Subcutaneous abdominal adipose tissue (tissue), 5 donors: ENCODE data around the gene OGDHL.

Experiments used
- H3K27ac ChIP-seq: one replicate; pipeline ENCODE4 v1.7.0; 2013; ENCODE audit warnings: low read depth, mild to moderate bottlenecking, inconsistent platforms, low read length, moderate library complexity
- H3K27me3 ChIP-seq, 5 donors: one replicate each; pipeline ENCODE4 v1.7.0; 2013; ENCODE audit warnings: low read length in 5 of 5, inconsistent platforms in 1 of 5; ENCODE audit not compliant: control insufficient read depth in 5 of 5, insufficient read depth in 4 of 5
- H3K36me3 ChIP-seq, 5 donors: one replicate each; pipeline ENCODE4 v1.7.0; 2013; ENCODE audit warnings: low read length in 5 of 5; ENCODE audit not compliant: control insufficient read depth in 5 of 5, insufficient read depth in 5 of 5
- H3K4me1 ChIP-seq, 5 donors: one replicate each; pipeline ENCODE4 v1.7.0; 2013; ENCODE audit warnings: low read length in 5 of 5, mild to moderate bottlenecking in 3 of 5, moderate library complexity in 1 of 5; ENCODE audit not compliant: control insufficient read depth in 5 of 5, insufficient read depth in 5 of 5
- H3K4me3 ChIP-seq, 5 donors: one replicate each; pipeline ENCODE4 v1.7.0; 2013; ENCODE audit warnings: low read length in 5 of 5, low read depth in 1 of 5
- H3K9ac ChIP-seq, 5 donors: one replicate each; pipeline ENCODE4 v1.7.0; 2013; ENCODE audit warnings: low read length in 5 of 5, mild to moderate bottlenecking in 4 of 5, moderate library complexity in 3 of 5
- H3K9me3 ChIP-seq, 5 donors: one replicate each; pipeline ENCODE4 v1.7.0; 2013; ENCODE audit warnings: low read length in 5 of 5; ENCODE audit not compliant: control insufficient read depth in 5 of 5
- donor health status: healthy.
- donor health status: healthy.
- donor health status: healthy.
- donor health status: healthy.
- donor health status: healthy.

The OGDHL gene

DNA sequence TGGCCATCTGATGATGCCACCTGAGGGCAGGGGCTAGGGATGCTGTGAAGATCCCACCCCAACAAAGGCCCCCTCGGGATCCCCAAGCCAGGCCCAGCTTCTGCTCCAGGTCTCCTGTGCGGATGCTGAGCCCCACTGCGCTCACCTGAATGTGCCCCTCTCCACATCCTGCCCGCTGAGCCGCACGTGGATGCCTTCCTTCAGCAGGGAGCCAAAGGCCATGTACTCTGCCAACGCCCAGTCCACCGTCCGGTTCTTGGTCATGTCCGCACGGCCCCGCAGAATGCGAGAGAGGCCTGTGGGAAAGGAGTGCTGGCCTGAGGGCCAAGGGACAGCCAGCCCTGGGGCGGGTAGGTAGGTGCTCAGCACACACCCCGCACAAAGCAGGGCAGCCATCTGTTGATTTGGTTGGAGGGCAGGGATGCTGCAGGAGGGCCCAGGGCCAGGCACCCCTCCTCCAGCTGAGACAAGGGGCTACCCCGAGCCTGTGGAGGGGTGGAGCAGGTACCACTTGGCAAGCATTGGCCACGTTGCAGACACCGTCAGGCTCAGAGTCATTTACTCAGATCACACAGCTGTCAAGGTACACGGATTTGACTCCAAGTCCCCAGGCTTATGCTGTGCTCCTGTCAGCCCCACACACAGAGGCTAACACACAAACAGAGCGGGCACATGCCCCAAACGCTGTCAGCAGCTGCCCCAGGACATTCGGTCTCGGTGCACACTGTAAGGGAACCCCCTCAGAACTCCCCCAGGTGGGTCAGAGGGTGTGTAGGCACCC lies 19.2 kb downstream of the OGDHL start:
- no peaks in the 10 kb centered on the region for H3K36me3 ChIP-seq
- H3K4me3 ChIP-seq = no peak overlapping the region
- H3K27ac ChIP-seq = no peak overlapping the region
- H3K9ac ChIP-seq = no peak overlapping the region
- peaks cover 0 to 8% (median 3%) of the 10 kb centered on the region in 5 donors for H3K27me3 ChIP-seq
- no peaks in the 10 kb centered on the region for H3K4me1 ChIP-seq
- H3K9me3 ChIP-seq = no peaks in the 10 kb centered on the region

DNA sequence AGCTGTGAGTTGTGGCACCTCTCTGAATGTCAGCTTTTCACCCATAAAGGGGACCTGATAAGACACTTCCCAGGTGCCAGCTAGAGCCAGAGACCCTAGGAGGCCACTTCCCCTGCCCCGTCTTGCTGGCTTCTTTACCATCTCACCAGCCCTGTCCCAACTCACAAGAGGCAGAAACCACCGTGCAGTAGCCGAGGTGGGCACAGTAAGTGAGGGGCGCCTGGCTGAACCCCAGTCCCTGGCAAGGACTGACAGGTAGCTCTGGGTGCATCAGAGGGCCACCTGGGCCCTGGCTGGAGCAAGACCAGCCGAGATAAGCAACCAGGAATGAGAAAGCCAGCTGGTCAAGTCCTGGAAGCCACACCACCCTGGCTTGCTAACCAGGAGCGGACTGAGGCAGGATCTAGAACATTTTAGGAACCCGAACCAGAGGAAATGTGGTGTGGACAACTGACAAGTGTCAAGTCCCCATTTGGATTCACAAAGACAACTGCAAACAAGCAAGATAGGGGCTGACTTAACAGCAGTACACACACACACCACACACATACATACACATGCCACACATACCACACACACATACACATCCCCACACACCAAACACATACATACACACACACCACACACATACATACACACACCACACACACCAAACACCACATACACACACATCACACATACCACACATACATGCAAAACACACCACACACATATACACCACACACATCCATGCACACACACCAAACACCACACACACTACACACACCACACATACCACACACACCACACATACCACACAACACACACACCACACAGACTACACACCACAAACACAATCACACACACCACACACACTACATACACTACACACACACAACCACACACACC lies 20.8 kb downstream of the OGDHL start:
- Histone ChIP-seq H3K27me3 (peaks cover 0 to 7% (median 3%) of the 10 kb centered on the region in 5 donors), H3K4me1 (no peaks in the 10 kb centered on the region), H3K9ac (no peak overlapping the region), H3K9me3 (no peaks in the 10 kb centered on the region), H3K4me3 (no peak overlapping the region), H3K36me3 (no peaks in the 10 kb centered on the region), H3K27ac (no peak overlapping the region)

DNA sequence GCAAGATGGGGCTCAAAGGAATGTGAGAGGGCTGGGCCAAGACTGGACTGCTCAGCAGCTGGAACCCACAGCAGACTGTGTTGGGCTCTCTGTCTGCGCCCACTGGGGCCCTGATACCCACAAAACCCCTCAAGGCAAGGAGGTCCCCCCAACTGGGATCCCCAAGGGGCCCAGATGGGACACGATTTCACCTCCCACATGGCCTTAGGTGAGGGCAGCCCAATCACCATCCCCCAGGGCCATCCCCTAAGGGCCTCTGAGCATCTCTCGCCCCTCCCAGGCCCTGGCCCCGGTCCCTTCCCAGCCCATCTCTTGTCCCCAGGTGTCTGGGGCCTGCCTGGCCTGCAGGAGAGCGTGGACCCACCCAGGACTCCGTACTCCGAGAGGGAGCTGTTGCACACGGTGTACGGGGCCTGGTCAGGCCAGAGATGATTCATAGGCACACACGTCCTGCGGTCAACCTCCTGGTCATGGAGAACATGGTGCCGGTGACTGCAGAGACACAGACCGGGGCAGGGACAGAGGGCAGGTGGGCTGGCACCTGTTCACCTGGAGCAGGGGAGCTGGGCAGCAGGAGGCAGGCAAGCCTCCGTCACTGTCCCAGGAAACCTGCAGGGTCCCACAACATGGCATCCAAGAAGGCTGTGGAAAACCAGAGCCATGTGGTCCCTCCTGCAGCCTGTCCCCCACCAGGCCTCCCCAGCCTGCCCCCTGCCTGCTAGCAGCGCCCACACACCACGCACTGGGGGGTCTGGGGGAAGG lies 21.6 kb downstream of the OGDHL start:
- Histone ChIP-seq H3K9me3 (no peaks in the 10 kb centered on the region), H3K9ac (no peak overlapping the region), H3K27ac (no peak overlapping the region), H3K4me3 (no peak overlapping the region), H3K4me1 (no peaks in the 10 kb centered on the region), H3K36me3 (no peaks in the 10 kb centered on the region), H3K27me3 (peaks cover 0 to 7% (median 3%) of the 10 kb centered on the region in 5 donors)

DNA sequence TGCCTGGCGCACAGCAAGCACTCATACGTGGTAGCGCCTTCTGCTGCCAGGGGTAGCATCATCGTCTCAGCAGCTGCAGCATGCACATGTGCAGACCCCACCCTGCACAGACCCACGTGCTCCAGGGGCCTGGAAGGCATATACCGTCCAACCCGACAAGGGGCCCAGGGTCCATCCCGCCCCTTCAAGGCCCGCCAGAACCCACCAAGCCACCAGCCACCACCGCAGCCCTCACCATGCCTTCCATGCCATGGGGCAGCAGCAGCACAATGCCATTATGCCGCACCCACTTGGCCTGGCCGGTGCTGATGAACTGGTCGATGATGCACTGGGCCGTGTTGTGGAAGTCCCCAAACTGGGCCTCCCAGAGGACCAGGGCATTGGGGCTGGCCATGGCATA lies 22.7 kb downstream of the OGDHL start:
- Histone ChIP-seq H3K4me1 (no peaks in the 10 kb centered on the region), H3K27ac (no peak overlapping the region), H3K4me3 (no peak overlapping the region), H3K36me3 (no peaks in the 10 kb centered on the region), H3K9me3 (no peaks in the 10 kb centered on the region), H3K27me3 (peaks cover 0 to 7% (median 3%) of the 10 kb centered on the region in 5 donors), H3K9ac (no peak overlapping the region)

DNA sequence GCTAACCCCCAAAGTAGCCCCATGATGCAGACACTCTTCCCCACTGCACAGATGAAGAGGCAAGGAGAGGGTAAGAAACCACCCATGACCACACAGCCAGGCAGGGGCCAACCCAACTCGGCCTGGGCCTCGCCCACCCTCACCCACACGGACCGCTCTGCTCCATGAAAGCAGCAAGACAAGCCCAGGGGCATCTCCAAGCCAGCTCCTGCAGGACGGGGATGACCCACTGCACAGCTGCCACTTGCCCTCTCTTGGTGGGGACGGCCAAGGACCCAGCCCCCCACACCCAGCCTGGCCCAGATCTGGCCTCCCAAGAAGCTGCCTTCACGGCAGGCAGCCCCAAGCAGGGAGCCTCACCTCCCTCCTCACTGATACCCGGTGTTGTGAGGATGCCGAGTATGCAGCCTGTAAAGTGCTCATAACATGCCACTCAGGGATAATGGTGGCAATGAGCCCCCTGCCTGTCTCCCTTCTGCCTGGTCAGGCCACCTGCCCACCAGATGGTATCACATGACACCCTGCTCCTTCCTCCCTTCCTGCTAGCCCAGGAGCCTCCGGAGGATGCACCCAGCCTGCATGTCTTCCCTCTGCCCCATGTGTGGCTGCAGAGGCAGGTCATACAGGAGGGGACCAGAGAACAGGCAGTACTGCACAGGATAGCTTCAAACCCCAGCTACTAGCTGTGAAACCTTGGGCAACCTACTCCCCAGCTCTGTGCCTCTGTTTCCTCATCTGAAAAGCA lies 23.3 kb downstream of the OGDHL start:
- no peak overlapping the region for H3K4me3 ChIP-seq
- no peaks in the 10 kb centered on the region for H3K9me3 ChIP-seq
- H3K9ac ChIP-seq = no peak overlapping the region
- H3K36me3 ChIP-seq = no peaks in the 10 kb centered on the region
- no peaks in the 10 kb centered on the region for H3K4me1 ChIP-seq
- peaks cover 0 to 7% (median 0%) of the 10 kb centered on the region in 5 donors for H3K27me3 ChIP-seq
- no peak overlapping the region for H3K27ac ChIP-seq

DNA sequence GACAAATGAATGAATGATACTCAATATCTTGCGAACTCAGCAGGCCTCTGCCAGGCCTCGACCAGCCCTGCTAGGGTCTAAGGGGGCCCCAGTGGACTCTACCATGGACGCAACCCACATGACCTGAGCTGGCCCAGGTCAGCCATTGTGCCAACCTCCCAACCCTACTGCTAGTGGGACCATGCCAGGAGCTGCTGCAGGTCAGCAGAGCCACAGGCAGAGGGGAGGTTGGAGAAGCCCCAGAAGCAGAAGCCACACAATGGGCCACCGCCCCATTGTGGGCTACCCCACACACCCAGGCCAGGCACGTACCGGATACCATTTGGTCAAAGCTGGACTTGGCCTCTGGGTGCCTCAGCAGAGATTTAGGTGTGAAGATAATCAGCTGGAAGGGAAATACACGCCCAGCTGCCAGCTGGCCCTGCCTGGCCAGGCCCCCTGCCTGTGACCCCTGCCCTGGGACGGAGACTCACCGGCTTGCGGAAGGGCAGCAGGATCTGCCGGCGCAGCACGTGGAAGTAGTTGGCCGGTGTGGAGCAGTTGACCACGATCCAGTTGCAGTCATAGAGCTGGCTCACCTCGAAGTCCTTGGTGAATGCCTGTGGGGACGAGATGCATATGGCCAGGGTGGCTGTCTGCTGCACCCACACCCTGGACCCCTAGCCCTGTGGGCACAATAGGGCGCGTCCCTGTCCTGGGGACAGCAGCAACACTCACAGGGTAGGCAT lies 24.5 kb downstream of the OGDHL start:
- Histone ChIP-seq H3K4me3 (no peak overlapping the region), H3K9me3 (no peaks in the 10 kb centered on the region), H3K4me1 (no peaks in the 10 kb centered on the region), H3K36me3 (no peaks in the 10 kb centered on the region), H3K27me3 (peaks cover 0 to 7% (median 0%) of the 10 kb centered on the region in 5 donors), H3K9ac (no peak overlapping the region), H3K27ac (no peak overlapping the region)

DNA sequence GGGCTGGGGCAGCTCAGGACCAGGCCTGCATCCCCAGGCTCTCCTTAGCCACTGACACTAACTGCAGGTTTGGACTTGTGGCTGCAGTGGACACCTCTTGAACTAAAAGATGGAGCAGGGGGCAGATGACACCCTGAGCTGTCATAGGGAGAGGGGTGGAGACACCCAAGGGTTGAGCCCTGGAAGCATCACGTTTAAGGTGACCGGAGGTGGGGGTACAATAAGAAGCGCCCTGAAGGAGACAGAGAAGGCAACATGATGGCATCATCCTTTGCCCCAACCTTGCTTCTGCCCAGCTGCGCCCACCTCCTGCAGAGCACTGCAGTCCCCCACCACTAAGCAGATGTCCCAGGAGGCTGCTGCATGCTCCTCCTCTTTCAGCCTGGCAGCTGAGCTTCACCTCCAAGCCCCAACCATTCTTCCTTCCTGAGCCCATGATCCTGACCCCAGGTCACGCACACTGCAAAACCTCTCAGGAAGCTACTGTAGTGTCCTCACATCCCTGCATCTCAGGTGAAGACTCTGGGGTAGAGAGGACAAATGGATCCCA lies 25.5 kb downstream of the OGDHL start:
- Histone ChIP-seq H3K9ac (no peak overlapping the region), H3K4me3 (no peak overlapping the region), H3K4me1 (no peaks in the 10 kb centered on the region), H3K27ac (no peak overlapping the region), H3K36me3 (no peaks in the 10 kb centered on the region), H3K9me3 (no peaks in the 10 kb centered on the region), H3K27me3 (peaks cover 0 to 7% (median 0%) of the 10 kb centered on the region in 5 donors)

DNA sequence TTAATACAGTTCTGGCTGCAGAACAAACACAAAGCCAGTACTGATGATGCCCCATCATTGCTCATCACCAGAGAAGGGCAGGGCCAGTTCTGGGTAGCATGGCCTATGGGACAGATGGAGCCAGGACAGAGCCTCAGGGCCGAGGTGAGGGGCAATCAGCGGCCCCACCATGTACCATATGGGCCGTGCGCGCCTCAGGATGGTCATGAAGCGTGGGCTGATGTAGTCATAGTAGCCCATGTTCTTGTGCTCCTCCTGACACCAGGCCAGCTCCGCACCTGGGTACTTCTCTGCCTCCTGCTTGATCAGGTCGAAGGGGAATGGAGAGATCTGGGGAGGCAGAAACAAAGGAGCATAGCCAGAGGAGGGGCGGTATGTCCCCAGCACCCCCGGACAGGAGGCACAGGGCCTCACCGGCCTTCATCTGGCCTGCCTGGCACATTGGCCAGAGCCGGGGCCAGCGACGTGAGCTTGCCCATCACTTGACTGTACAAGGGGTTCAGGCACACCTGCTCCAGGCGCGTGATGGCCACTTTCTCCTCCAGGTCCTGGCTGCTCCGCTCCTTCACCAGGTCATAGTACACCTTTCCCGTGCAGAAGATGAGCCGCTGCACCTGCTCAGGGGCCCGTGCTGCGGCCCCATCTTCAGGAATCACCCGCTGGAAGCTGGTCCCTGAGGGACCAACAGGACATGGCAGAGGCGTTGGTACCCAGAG lies 26.1 kb downstream of the OGDHL start:
- Histone ChIP-seq H3K4me3 (no peak overlapping the region), H3K9ac (no peak overlapping the region), H3K4me1 (no peaks in the 10 kb centered on the region), H3K27me3 (peaks cover 0 to 7% (median 0%) of the 10 kb centered on the region in 5 donors), H3K27ac (no peak overlapping the region), H3K36me3 (no peaks in the 10 kb centered on the region), H3K9me3 (no peaks in the 10 kb centered on the region)
